Testis (tissue), 2 donors: ENCODE data around the gene PSG2.
"Not testable (repeated sequence)": the region's sequence is repeated elsewhere in the genome, so short reads cannot be mapped to it uniquely, and the experiment has no call there.

Source experiments
- CTCF ChIP-seq, 3 experiments: fragments of 450-650 bp in 2 of 3; fragments of 200-600 bp in 1 of 3; sonication (generic) in 1 of 3; IDR thresholded peaks; one replicate each; pipeline ENCODE4 v1.5.1; 2016 to 2019; ENCODE audit warnings: antibody characterized with exemption in 3 of 3, mild to moderate bottlenecking in 2 of 3, moderate library complexity in 1 of 3
- POLR2A ChIP-seq: fragments of 450-650 bp; IDR thresholded peaks from one replicate; pipeline ENCODE4 v1.6.1; 2017; ENCODE audit warnings: antibody characterized with exemption, mild to moderate bottlenecking, moderate library complexity

GRCh38 chr19:43120433-43121026 is 38.0 kb upstream of the PSG2 start:
- TF ChIP-seq CTCF (IDR thresholded peaks at IDR 0.05); POLR2A: not testable (repeated sequence)
